AG04449 (cell line): Measurements from ENCODE around the gene SLC8B1.

ENCODE experiments used
- CTCF ChIA-PET: fragments of 350-600 bp; formaldehyde crosslinking; extraction: SDS; loops from one replicate; lab custom pipeline; 2021; ENCODE audit warnings: antibody characterized with exemption; lab: Yijun Ruan, JAX
- POLR2A ChIA-PET: fragments of 400-600, 350-600 bp; formaldehyde crosslinking; extraction: SDS; loops from one replicate; lab custom pipeline; 2020; ENCODE audit warnings: antibody characterized with exemption, inconsistent platforms; lab: Yijun Ruan, JAX
- DNase-seq: peaks from one replicate; pipeline ENCODE4 v3.0.0-alpha.2; 2010; ENCODE audit warnings: low read depth, low spot score
- H3K4me3 ChIP-seq: 2 replicates; pipeline ENCODE4 v1.5.1; 2011; ENCODE audit warnings: low read depth, mild to moderate bottlenecking, control low read depth, low read length
- TF ChIP-seq, protein P1 (sequence below): IDR thresholded peaks from one replicate; pipeline ENCODE4 v1.5.1; 2011; ENCODE audit warnings: mild to moderate bottlenecking, moderate library complexity, low read length, control low read depth, inconsistent platforms; ENCODE audit not compliant: insufficient read depth; ENCODE audit errors: missing control alignments

The SLC8B1 gene

DNA sequence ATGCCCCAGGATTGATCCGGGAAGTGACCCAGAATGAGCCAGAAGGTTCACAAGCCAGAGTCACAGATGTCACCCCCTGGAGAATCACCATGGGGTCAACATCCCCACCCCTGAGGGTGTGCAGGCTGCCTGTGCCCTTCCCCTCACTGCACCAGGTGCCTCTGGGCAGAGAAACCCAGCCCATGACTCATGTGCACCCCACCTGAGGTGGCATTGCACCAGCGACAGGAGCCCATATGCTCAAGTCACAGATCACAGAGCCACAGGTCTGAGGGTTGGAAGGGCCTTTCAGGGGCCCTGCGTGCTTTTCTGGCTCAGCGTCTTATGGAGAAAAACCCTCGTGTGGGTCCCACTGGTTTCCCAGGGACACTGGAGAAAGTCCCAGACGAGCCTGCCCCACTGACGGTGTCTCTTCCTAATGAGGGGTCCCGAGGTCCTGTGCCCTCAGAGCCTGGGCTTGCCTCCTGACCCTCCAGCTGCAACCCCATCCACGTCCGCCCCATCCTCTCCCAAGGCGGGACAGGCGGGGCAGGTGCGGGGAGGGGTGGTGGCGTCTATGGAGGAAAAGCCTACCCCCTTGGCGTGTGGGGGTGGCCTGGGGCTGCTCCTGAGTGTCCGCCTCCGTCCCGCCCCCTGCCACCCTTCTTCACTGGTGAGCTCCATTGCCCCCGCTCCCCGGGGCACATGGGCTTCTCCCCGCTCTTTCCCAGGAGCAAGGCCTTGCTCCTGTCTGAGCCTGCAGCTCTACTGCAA lies 47.6 kb downstream of the SLC8B1 start:
- ChIA-PET POLR2A (no interaction called here), CTCF (no interaction called here)
- H3K4me3 ChIP-seq, result no peak overlapping the region
- no peak for DNase-seq
- TF ChIP-seq, protein P1, sequence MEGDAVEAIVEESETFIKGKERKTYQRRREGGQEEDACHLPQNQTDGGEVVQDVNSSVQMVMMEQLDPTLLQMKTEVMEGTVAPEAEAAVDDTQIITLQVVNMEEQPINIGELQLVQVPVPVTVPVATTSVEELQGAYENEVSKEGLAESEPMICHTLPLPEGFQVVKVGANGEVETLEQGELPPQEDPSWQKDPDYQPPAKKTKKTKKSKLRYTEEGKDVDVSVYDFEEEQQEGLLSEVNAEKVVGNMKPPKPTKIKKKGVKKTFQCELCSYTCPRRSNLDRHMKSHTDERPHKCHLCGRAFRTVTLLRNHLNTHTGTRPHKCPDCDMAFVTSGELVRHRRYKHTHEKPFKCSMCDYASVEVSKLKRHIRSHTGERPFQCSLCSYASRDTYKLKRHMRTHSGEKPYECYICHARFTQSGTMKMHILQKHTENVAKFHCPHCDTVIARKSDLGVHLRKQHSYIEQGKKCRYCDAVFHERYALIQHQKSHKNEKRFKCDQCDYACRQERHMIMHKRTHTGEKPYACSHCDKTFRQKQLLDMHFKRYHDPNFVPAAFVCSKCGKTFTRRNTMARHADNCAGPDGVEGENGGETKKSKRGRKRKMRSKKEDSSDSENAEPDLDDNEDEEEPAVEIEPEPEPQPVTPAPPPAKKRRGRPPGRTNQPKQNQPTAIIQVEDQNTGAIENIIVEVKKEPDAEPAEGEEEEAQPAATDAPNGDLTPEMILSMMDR, result no peak

DNA sequence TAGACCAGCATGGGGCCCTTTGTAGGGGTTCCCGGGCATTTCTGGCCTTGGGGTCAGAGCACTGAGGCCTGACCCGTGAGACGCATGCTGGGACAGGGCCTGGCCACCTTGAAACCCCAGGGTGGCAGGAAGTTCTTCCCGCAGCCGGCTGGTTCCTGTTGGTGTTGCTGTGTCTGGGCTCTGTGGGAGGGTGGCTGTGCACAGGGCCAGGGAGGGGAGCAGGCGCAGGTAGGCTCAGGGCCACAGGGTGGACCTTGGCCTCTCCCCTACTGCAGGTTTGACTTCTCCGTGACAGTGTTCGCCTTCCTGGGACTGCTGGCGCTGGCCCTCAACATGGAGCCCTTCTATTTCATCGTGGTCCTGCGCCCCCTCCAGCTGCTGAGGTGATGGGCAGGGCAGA lies 48.2 kb downstream of the SLC8B1 start:
- TF ChIP-seq, protein P1, result no peak
- no peak overlapping the region for H3K4me3 ChIP-seq
- ChIA-PET CTCF (no interaction called here), POLR2A (no interaction called here)
- no peak for DNase-seq

DNA sequence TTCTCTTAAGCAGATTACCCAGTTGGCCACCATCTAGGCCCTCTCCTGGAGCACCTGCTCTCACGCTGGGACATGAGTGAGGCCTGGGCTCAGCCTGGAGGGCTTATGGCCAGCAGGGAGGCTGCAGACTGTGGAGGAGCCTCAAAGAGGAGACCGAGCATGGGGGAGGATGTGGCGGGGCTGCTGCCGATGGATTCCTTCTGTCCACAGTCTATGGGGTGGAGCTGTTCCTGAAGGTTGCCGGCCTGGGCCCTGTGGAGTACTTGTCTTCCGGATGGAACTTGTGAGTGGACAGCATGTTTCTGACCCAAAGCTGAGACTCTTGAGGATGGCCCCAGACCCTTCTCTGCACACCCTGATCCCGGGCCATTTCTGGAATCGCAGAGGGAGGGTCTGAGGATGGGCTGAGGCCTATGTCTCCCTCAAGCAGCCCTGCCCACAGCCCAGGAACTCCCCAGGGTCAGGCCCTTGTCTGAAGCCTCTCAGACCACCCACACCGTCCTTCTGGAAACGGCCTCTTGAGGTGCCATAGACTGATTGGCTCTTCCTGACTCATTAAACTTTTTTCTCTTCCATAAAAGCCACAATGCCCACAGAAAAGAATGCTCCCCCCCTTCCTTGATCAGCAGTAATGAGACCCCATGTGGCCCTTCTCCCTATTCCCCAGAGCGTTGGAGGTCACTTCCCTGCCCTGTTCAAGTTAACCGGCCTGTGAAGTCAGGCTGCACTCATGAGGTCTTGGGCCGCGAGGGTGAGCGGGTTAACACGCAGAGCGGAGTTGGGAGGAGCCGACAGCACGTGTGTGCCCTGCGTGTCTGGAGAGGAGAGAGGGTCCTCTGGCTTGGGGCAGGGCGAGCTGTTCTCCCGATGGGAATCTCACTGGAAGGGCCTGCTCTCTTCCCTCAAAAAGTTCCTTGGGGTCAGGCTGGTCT lies 49.0 kb downstream of the SLC8B1 start:
- POLR2A ChIA-PET, result no interaction called here
- TF ChIP-seq, protein P1, result no peak
- CTCF ChIA-PET, result no interaction called here

DNA sequence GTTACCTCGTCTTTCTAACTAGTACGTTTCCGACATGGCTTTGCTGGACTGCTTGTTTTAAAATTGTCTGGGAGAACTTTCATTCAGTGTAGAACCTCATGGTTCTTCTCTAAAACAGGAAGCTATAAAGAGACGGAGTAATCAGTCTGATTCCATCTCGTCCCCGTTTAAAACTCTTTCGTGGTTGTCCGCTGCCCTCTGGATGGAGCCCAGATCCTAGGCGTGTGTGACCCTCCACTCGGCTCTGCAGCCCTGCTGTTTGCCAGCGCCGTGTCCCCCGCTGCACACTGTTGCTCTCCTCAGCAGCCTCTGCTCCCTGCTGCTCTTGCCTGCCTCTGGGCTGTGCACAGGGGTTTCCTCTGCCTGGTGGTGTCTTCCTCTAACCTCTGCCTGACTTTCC lies 50.2 kb downstream of the SLC8B1 start:
- ChIA-PET CTCF (interaction anchor here (0.6 kb wide), 1 partner anchor 108 kb away, joined by 3 read pairs; no protein-coding TSS in a partner anchor), POLR2A (no interaction called here)
- no peak overlapping the region for H3K4me3 ChIP-seq
- TF ChIP-seq, protein P1, result no peak
- DNase-seq, result no peak

More for the DNA sequence above, 49.0 kb downstream of the SLC8B1 start:
- DNase-seq, result no peak
- H3K4me3 ChIP-seq, result no peak overlapping the region

DNA sequence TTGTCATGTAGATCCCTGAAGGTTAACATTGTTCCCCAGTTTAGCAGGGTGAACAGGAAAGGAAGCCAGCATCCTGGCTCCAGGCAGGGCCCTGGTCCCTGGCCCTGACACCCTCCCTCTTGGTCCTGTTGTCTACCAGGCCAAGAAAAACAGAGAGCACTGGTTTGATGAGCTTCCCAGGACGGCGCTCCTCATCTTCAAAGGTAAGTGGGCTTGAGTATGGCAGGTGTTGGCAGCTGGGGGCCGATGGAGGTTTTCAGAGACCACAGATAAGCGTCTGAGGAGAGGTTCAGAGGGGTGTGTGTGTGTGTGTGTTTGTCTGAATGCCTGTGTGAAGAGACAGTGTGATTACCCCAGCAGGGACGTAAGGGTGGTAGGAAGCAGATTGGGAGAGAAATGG lies 56.3 kb downstream of the SLC8B1 start:
- no peak overlapping the region for H3K4me3 ChIP-seq
- ChIA-PET CTCF (no interaction called here), POLR2A (no interaction called here)
- TF ChIP-seq, protein P1, result no peak
- DNase-seq, result no peak

DNA sequence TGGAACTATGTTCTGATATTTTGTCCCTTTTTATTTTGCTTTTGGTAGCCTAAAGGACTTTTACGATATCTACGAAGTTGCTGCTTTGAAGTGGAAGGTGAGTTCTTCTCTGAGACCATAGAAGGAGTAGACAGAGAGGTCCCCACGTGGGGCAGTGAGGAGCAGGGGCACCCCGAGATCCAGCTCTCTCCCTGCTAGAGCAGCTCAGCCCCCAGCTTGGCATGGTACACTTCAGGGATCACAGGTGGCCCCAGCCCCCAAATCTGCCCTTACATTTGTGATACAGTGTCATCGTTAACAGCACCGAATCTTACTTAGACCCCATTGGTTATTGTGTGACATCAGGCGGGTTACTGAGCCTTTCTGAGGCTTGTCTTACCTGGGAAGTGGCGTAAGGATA lies 56.8 kb downstream of the SLC8B1 start:
- POLR2A ChIA-PET, result no interaction called here
- no peak overlapping the region for H3K4me3 ChIP-seq
- TF ChIP-seq, protein P1, result no peak
- no peak for DNase-seq
- CTCF ChIA-PET, result no interaction called here
